HG03066 (cell line): Measurements from ENCODE around the gene FCF1.

Experiments used
- ATAC-seq: cut with Tn5 transposase; IDR thresholded peaks from one replicate; pipeline ENCODE4 v1.9.1; 2021; ENCODE audit warnings: low read depth; ENCODE audit not compliant: unreplicated experiment

Gene FCF1

DNA sequence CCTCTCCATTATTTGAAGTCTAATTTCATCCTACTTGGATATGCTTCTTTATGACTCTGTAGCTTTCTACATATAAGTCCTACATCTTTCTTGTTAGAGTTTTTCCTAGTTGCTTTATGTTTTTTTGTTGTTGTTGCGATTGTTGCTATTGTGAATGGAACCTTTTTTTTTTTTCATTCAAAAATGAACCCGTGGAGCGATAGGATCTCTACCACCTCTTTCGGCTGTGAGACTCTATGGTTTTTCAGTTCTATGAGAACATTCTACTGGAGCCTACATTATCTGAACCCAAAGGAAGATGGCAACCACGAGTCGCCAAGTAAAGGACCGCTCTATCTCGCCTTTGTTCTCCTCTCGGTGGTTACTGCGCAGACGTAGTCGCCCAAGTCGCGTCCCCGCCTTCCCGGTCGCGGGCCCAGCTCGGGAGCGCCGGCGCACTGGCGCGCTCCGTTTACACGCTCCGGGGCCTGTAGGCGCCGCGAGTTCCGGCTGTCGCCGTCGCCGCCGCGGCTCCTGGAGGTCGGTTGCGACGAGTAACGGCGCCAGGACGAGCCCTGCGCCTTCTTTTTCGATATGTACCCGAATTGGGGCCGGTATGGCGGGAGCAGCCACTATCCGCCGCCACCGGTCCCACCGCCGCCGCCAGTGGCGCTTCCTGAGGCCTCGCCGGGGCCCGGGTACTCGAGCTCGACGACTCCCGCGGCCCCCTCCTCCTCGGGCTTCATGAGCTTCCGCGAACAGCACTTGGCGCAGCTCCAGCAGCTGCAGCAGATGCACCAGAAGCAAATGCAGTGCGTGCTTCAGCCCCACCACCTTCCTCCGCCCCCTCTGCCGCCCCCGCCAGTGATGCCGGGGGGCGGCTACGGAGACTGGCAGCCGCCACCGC lies 50.2 kb downstream of the FCF1 start, which contains the start of gene YLPM1:
TSS of gene YLPM1 (plus strand) at position 400 of the 886 bp plus-strand sequence. CDS start at position 574, 174 bp downstream.
- ATAC-seq = peak; percentile 89

DNA sequence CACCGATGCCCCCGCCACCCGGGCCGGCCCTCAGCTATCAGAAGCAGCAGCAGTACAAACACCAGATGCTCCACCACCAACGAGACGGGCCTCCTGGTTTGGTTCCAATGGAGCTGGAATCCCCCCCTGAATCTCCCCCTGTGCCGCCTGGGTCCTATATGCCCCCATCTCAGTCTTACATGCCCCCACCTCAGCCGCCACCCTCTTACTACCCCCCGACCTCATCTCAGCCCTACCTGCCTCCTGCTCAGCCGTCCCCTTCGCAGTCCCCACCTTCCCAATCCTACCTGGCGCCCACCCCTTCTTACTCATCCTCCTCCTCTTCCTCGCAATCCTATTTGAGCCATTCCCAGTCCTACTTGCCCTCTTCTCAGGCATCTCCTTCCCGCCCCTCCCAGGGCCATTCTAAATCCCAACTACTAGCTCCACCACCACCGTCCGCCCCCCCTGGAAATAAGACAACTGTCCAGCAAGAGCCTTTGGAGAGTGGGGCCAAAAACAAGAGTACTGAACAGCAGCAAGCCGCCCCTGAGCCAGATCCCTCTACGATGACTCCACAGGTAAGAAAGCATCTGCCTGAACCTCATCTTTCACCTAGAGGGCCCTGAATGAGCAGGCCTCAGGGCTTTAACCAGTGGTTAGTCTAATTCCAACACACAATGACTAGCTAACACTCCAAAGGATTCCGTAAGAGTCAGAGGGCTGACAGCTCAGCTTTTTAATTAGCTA lies 51.0 kb downstream of the FCF1 start:
- ATAC-seq = no peak

DNA sequence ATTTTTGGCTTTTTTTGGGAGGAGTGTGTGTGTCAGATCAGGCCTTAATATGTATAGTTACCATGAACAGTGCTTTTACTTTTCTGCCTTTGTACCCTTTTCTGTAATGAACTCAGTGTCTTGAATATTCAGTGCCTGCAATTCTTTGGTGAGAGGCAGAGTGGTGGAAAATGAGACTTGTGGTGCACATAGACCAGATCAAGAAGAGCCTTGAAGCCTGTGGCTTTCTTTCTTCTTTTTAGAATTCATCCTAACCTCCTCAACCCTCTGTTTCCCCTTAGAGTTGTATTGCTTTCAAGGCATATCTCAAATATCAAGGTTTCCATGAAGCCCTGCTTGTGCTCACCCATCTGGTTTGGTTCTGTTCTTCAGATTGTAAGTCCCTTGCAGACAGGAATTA lies 52.8 kb downstream of the FCF1 start:
- ATAC-seq = no peak

DNA sequence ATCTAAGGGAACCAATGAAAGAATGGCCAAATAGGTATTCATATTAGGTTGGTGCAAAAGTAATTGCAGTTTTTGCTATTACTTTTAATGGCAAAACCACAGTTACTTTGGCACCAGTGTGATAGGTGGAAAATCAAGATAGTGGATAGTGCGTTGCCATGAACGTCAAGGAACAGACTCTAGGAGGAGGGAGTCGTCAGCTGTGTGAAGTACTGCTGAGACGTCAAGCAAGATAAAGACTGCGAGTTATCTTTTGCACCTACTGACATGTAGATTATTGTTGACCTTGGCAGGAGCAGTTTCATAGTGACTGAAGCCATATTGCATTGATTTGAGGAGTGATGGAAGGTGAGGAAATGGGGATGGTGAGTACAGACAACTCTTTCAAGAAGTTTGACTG lies 58.5 kb downstream of the FCF1 start:
- no peak for ATAC-seq

DNA sequence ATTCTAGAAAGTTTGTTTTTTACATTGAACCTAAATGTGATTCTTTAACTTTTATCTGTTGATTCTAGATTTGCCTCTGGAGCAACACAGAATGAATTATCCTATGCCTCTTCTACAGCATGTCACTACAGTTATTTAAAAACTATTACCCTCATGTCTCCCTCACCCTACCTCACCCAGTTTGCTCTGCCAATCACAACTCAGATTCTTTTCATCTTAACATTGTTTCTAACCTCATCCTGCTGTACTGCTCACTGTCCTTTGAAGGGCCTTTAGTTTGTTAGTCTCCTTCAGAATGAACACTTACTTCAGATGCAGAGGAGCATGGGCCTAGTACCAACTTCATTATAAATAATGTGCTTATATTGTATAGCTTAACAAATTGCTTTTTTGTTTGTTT lies 71.7 kb downstream of the FCF1 start:
- no peak for ATAC-seq

DNA sequence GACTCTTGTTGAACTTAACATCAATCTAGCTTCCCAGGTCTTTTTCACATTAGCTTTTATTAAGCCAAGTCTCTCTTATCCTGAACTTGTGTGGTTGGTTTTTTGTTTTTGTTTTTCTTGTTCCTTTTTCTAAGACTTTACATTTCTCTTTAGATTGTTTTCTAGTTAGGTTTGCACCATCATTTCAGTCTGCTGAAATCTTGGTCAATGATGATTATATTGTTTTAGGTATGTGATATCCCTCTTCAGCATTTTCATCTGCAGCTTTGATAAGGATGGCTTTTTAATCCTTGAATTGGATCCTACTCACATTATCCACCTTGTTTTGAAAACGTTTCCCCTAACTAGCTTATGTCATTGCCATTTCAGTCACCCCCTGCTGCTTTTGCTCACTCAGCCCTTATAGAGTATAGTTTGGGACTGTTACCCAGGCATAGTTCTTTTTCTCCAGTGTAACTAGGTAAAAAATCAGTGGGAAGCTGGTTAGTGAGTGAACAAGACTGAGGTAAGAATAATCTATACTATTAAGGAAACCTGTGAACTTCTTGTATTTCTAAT lies 72.2 kb downstream of the FCF1 start:
- no peak for ATAC-seq

DNA sequence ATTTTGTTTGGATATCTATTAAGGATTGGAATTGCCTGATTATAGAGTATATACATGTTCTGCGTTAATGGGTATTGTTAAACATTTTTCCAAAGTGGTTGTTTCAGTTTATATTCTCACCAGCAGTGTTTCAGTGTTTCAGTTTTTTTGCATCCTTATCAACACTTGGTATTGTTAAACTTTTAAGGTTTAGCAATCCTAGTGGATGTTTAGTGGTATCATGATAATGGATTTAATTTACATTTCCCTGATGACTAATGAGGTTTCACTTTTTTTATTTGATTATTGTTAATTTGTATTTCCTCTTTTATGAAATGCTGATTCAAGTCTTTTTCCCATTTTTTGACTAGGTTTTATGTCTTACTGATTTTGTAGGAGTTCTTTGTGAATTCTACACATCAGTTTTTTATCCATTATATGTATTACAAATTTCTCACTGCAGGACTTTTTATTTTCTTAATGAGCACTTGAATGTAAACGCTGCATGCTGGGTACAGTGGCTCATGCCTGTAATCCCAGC lies 73.9 kb downstream of the FCF1 start:
- no peak for ATAC-seq
